HG03439 (cell line): ENCODE measurements around the gene SYN1.

Source experiments
- ATAC-seq: cut with Tn5 transposase; IDR thresholded peaks from one replicate; pipeline ENCODE4 v1.9.1; 2021; ENCODE audit warnings: mild to moderate bottlenecking, moderate library complexity; ENCODE audit not compliant: unreplicated experiment

The SYN1 gene

DNA sequence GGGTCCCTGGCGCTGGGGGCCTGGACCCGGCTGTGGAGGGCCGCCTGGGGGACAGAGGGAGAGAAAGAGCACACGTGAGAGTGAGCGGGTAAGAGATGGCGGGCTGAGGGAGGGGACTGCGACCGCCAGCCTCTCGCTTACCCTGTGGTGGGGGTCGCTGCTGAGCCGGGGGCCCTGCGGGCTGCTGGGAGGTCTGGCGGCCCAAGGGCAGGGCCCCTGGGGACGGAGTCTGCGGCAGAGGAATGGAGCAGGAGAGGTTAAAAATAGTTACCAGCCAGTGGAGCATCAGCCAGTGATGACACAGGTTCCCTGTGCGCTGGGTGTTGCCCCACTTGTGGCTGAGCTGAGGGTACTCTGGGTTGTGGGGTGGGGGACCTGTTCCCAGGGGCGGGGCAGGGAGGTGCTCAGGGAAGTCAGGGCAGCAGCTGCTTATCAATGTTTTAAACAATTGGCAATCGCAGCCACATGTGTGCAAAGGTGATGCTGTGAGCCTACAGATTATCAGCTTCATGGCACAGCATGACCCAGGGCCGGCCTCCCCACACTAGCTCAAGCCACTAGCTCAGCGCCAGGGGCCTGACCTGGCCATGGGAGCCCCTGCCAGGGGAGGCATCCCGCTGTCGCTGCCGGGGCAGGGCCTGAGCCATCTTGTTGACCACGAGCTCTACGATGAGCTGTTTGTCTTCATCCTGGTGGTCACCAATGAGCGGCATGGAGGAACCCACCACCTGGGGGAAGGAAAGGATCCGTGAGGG lies 44.9 kb downstream of the SYN1 start:
- ATAC-seq = no peak

DNA sequence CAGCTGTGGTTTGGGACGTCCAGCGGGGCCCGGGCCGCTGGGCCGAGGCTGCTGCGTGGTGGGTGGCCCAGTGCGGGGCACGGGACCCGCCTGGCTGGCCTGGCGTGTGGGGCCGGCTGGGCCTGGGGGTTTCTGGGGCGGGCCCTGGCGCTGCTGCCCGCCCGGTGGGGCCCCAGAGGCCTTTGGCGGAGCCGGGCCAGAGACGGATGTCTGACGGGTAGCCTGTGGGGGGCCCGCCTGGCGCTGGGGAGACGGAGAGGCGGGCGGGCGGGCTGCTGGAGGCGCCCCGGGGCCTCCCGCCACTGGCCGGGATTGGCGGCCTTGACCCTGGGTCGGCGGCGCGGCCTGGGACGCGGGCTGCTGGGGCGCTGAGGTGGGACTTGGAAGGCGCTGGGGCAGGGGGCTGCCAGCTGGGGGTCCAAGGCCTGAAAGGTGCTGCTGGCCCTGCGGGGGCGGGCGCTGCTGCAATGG lies 45.5 kb downstream of the SYN1 start:
- no peak for ATAC-seq

DNA sequence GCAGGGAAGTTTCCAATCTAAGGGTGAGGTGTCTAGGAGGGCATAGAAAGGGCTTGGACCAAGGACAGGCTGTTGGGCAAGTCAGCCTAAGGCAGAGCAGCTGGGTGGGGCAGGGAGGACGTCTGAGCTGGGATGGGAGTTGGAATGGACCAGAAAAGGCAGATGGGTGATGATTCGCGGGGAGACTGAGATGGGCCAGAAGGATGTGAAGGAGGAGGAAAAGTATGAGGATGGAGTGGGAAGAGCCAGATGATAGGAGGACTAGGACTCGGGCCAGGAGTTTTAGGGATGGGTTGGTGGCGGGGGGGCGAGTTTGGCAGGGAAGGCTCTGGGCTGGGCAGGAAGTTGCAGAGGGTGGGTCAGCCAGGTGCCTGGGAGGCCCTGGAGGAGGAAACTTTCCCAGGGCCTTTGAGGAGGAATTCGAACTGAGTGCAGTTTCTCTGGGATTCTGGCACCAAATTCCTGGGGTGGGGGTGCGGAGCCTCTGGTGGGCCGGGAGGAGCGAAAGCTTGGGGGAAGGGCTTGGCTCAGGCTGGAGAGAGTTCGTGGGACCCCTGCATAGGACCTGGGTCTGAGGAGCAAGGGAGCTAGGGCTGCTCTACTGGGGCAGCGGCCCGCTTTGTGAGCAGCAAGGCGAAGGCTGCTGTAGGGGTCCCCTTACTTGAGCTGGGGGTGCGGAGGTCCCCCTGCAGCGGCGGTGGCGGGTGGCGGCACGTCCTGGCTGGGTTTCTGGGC lies 46.1 kb downstream of the SYN1 start:
- no peak for ATAC-seq

DNA sequence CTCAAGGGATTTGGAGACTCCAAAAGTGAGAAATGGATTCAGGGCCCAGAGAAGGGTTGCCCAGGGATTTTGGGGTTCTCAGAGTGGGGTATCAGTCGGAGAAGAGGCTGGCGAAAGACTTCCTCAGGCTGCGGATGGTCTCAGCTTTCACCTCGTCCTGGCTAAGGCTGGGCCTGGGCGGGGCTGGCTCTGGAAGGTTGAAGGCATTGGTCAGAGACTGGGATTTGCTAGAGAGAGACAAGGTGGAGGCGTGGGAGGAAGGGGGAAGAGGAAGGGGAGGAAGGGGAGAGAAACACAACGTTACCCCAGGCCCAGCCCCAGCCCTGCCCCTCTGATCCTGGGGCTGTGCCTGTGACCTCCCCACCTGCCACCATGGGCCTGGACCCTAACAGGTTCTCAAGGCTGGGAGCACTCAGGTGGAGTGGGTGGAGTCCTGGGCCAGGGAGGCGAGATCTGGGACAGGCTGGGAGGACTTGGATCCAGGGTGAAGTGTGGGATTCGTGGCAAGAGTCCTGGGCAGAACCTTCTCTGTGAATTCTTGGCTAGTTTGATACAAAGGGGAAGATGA lies 46.8 kb downstream of the SYN1 start:
- no peak for ATAC-seq

DNA sequence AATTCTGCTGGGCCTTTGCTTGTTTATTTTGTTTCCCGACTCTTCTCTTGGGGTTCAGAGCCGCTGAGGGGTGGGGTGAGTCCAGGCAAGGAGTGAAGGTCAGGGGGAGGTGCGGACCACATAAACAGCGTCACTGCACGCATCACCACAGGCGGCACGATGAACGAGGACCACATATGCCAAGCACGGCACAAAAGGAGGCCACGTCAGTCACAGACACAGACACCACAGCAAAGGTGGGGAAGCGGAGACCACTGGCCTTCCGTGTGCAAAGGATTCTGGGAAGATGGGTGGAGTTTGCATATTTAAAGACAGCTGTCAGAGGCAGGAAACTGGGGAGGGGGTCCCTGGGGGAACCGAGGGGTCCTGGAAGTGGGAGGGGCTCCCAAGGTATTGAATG lies 47.8 kb downstream of the SYN1 start:
- ATAC-seq = no peak

DNA sequence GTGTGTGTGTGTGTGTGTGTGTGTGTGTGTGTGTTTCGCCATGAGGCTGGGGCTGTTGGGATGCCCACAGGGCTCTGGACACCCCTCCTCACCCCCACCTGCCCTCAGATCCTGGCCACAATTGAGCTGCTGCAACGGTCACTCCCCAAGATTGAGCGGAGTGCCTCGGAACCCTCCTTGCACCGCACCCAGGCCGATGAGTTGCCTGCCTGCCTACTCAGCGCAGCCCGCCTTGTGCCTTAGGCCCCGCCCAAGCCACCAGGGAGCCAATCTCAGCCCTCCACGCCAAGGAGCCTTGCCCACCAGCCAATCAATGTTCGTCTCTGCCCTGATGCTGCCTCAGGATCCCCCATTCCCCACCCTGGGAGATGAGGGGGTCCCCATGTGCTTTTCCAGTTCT lies 48.4 kb downstream of the SYN1 start:
- no peak for ATAC-seq

DNA sequence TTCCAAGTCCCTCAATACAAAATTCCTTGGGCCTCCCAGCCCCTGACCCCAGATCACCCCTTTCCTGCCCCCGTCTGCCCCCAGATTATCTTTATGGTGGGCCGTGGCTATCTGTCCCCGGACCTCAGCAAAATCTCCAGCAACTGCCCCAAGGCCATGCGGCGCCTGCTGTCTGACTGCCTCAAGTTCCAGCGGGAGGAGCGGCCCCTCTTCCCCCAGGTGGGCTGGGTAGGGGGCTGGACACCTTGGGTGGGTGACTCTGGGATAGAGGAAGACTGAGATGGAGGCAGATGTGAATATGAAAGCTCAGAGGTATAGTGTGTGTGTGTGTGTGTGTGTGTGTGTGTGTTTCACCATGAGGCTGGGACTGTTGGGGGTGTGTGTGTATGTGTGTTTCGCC lies 48.9 kb downstream of the SYN1 start:
- ATAC-seq = no peak

DNA sequence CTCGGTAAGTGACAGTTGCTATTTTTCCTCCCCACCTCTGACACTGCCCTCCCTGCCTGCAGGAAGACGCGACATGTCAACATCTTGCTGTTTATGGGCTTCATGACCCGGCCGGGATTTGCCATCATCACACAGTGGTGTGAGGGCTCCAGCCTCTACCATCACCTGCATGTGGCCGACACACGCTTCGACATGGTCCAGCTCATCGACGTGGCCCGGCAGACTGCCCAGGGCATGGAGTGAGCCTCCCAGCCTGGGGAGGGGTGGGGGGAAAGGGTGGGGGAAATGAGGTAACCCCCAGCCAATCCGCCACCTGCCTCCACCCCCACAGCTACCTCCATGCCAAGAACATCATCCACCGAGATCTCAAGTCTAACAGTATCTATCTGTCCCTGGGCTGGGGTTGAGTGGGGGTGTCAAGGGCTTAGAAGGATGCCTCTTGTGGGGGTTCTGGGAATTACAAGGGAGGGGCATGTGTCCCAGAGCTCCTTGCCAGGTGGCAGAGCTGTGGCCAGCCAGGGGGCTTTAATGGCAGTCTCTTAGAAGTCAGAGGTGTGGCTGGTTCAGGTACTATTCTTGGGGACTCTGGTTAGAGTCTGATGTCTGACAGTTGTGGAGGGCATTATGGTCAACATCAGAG lies 50.9 kb downstream of the SYN1 start:
- no peak for ATAC-seq

DNA sequence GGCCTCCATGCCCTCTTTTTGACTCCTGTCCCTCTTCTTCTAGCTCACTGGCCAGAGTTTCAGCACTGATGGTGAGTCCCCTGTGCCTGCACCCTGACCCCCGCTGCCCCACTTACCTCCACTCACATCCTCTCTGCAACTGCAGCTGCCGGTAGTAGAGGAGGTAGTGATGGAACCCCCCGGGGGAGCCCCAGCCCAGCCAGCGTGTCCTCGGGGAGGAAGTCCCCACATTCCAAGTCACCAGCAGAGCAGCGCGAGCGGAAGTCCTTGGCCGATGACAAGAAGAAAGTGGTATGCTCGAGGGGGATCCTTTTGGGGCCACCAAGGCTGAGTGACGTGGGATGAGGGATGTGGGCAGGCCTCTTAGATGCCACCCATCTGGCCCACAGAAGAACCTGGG lies 52.8 kb downstream of the SYN1 start:
- no peak for ATAC-seq

DNA sequence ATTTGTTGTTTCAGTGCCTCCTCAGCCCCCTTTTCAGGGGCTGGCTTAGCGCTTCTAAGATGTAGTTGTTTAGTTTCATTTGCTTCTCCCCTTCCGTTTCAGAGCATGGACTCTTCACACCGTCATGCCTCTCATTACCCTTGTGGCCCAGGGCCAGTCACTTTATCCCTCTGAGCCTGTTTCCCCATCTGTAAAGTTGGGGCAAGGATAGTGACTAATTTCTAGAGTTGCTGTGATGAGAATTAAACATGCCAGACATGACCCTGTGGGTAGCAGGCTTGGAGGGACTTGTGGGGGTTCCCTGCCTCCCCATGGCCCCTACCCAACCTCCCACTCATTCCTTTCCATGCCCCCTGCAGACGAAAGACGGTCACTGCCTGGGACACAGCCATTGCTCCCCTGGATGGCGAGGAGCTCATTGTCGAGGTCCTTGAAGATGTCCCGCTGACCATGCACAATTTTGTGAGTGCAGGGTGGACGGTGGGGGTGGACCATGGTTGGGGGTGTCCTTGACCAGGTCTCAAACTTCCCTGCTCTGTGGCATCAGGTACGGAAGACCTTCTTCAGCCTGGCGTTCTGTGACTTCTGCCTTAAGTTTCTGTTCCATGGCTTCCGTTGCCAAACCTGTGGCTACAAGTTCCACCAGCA lies 55.1 kb downstream of the SYN1 start:
- ATAC-seq = no peak

DNA sequence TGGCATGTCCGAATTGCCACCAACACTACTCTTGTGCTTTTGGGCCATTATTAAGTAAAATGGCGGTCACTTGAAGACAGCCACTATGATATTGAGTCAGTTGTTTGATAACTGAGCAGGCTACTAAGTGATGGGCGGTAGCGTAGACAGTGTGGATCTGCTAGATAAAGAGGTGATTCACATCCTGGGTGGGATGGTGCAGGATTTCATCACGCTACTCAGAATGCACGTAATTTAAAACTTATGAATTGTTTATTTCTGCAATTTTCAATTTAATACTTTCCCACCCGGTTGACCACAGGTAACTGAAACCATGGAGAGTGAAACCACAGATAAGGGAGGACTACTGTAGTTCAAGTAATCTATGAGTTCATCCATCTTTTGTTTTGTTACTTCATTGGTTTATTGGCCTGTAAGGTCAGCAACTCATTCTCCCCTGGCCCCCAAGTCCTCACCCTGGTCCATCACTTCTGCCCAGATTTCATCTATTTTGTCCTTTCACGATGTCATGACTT lies 55.8 kb downstream of the SYN1 start:
- ATAC-seq = no peak

DNA sequence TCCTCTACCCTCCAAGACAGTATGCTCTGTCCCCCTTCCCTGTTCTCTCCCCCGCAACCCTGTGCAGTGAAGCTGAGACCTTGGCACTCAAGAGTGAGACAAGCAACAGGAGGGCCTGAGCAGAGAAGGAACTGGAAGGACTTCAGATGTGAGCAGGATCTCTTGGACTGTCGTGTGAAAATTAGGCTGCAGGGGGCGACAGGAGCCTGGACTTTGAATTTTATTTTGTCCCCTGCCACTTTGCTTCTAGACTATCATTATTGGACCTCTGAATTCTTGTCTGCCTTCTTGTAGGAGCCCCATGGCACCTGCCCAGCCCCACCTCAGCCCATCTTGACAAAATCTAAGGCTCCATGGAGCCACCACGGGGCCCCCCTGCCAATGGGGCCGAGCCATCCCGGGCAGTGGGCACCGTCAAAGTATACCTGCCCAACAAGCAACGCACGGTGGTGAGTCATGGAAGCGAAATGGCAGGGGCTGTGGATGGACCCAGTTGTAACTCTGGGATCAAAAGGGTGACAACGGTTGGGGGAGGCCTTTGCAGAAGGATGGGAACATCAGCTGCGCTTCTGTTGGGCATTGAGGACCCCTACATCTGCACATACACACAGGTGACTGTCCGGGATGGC lies 56.9 kb downstream of the SYN1 start:
- ATAC-seq = no peak

DNA sequence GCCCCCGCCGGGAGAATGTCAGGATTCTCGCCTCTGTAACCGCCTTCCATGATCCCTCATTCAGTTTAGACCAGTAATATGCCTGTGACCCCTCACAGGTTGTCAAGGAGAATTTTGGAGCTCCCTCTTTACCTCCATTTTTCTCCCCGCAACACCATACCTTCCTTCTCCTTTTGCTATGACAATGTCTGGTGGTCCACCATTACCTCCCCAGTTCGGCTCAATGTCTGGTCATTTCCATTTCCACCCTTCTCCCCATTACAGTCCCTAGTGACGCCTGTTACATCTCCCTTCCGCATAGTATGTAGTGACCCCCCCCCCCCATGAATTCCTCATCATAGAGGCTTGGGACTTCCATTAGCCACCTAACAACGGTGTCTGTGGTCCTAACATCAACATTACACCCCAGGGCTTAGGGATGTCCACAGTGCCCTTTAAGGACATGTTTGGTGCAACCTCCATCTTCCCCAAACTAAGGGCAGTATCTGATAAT lies 58.0 kb downstream of the SYN1 start:
- no peak for ATAC-seq

DNA sequence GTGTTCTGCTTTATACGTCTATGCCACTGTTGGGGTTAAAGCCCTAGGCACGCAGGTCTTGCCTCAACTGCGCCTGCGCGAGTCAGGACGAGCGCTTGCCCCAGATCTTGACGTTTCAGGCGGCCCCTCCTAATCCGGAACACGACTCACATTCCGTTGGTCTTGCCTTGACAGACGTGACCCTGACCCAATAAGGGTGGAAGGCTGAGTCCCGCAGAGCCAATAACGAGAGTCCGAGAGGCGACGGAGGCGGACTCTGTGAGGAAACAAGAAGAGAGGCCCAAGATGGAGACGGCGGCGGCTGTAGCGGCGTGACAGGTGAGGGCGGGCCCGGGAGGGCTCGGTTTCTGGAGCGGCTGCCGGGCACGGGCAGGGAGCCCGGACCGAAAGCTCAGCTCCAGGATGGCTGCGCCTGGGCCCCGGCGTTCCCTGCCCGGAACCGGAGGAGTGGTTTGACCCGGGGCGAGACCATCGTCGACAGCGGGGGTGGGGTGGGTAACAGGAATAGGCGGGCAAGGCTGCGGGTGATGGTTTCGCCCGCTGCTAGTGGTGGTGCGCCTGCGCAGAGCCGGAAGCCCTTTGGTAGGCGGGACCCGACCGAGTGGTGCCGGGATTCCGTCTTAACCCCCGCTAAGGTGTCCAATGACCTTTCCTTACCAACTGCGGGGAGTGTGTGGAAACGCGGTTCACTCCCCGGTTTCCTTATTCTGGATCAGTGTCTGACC lies 58.6 kb downstream of the SYN1 start, which contains the start of gene ARAF:
Gene ARAF, plus strand, starts transcription at position 272 of the 725 bp plus-strand sequence. CDS start 1,763 bp downstream, outside the sequence.
- ATAC-seq = peak; percentile 91

DNA sequence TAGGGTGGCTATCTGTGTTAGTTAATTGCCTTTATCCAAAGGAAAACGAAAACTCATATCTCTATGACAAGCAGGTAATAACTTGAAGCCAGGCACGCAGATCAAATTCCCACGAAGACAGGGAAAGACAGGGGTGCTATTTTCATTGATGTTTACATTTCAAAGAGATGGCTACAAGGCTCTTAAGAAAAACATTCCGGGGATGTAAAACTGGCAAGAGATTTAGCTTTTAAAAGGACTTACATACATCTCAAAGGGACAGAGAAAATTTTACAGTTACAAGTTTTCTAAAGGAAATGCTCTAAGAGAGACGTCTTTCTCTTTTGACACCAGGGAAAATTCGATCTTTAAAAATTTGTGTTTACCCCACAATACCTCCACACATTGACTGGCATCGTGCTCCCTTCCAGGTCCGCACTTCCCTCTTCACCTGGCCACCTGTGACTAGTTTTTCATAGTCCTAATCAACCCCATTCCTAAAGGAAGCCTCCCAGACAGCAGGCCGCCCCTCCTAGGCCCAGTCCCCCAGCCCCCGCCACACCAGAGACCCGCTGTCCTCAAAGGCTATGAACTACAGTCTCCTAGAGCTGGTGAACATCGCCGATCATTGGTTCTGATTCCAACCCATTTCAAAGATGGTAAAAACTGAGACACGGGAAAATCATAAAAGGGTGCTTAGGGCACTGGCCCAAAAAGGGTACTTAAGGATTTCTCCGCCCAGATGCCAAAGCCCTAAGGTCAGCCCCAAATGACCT lies 59.3 kb downstream of the SYN1 start:
- peak; percentile 3 for ATAC-seq

DNA sequence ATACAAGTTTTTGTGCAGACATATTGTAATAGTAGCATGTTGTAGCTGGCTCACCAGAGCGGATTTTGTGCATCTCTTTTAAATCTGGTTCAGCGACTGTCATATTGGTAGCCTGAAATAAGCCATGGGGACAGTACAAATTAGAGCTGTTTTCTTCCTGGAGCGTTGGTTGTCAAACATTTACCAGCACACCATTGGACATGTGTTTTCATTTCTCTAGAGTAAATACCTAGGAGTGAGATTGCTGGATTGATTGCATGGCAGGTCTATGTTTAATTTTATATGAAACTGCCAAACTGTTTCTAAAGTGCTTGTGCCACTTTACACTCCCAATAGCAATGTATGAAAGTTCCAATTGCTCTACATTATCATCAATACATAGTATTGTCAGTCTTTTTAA lies 61.2 kb downstream of the SYN1 start:
- ATAC-seq = no peak

DNA sequence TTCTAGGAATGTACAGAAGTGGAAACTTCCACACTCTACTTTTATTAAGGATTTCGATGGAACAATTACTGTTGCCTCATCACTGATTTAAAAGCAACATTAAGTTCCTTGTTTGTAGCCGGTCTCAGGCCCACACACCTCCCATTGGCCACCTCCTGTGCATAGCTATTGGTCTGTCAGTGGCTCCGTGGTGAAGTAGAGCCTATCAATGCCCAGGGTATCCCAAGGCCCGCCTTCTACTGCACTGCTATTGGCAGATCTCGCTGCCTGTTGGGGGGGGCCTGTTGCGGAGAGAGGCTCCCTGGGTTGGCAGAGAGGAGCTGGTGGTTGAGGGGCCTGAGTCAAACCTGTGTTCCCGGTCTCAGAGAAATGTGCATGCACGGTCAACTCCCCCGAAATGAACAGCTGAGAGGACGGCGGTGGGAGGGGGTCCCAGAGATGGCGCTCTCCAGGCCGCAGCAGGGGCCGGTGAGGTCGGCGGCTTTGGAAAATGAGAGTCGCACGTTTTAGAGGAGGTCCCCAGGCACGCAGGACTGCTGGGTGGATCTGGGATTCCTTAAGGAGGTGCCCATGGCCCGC lies 63.5 kb downstream of the SYN1 start:
- peak; percentile 77 for ATAC-seq

DNA sequence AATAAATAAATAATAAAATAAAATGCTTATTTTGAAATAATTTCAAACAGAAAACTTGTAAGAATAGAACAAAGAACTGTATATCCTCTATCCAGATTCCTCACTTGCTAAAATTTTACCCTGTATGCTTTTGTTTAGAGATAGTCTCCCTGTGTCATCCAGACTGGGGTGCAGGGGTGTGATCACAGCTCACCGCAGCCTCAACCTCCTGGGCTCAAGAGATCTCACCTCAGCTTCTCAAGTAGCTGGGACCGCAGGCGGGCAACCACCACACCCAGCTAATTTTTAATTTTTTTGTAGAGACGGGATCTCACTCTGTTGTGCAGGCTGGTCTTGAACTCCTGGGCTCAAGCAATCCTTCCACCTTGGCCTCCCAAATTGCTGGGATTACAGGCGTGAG lies 76.2 kb downstream of the SYN1 start:
- ATAC-seq = no peak
